Measurements from ENCODE around the gene WNT5A. TPM values are rescaled to one million over a fixed set of nuclear protein-coding genes. Genes with fewer than 3 reads are reported as not detected.

WNT5A gene
- total RNA-seq, 1 experiment from 2014 or later, result 0.15 TPM

DNA sequence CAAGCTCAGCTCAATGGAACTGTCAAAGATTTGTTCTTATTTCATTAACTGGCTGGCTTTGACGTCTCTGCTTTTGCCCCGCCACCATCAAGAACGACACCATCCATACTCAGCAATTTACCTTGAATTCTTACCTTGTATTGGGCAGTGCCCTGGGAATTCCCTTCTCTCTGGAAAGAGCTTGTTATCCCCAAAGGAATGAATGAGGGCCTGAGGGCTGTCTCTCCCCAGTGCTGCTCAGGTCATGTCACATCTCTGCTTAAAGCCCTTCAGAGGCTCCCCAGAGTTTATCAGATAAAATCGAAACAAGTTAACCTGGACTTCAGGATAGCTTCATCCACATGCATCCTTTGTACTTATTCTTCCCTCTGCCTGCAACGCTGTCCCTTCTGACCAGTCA lies 5.9 kb upstream of the WNT5A start:
- ATAC-seq, result no peak

More for the DNA sequence above, 5.9 kb upstream of the WNT5A start:
- Histone ChIP-seq H3K4me3 (replicated peaks in 1 of 2; ENCODE audit: low read depth in 1 of 2, low read length in 2 of 2) (no peak overlapping the region), H3K36me3 (ENCODE audit: control insufficient read depth in 1 of 2, insufficient read depth in 2 of 2, low read length in 2 of 2) (no peaks in the 10 kb centered on the region), H3K79me2 (ENCODE audit: insufficient read depth, low read length) (no peaks in the 10 kb centered on the region), H3K27me3 (ENCODE audit: insufficient read depth, low read length) (no peaks in the 10 kb centered on the region), H3K9me2 (ENCODE audit: insufficient read depth) (no peaks in the 10 kb centered on the region), H3K4me1 (ENCODE audit: control insufficient read depth in 1 of 2, insufficient read depth in 2 of 2, low read length in 2 of 2) (no peaks in the 10 kb centered on the region), H4K20me1 (ENCODE audit: insufficient read depth) (no peaks in the 10 kb centered on the region), H3K4me2 (ENCODE audit: low read length) (no peak overlapping the region), H3K27ac (ENCODE audit: low read depth, low read length) (no peak overlapping the region), H2AFZ (ENCODE audit: low read depth, low read length, poor library complexity, severe bottlenecking) (no peak overlapping the region), H3K9me3 (ENCODE audit: control insufficient read depth in 1 of 2, insufficient read depth in 1 of 2, low read depth in 1 of 2, low read length in 2 of 2) (no peaks in the 10 kb centered on the region; a peak in 2 of 4 replicates), H3K9ac (ENCODE audit: low read length) (no peak overlapping the region)
- DNase-seq (ENCODE audit: low read depth, low spot score), result no peak
- BruUV-seq (replicated peaks), result no TSS peak
- RAD21 ChIA-PET (ENCODE audit: low non-redundant PET in 1 of 2, low total read pairs in 2 of 2, uncharacterized antibody in 2 of 2, unreplicated experiment in 2 of 2), result no interaction called here
- POLR2A ChIA-PET, result no interaction called here
- no peak for TF ChIP-seq ELF1 (IDR thresholded peaks at IDR 0.05; ENCODE audit: borderline replicate concordance, low read depth)
- TF ChIP-seq, protein P1, sequence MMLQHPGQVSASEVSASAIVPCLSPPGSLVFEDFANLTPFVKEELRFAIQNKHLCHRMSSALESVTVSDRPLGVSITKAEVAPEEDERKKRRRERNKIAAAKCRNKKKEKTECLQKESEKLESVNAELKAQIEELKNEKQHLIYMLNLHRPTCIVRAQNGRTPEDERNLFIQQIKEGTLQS (IDR thresholded peaks at IDR 0.05), result no peak
- TF ChIP-seq EZH2phosphoT487 (IDR thresholded peaks at IDR 0.05; ENCODE audit: borderline replicate concordance), result no peak
- TF ChIP-seq CEBPB (IDR thresholded peaks at IDR 0.05; ENCODE audit: low read depth), result no peak
- TF ChIP-seq YY1 (IDR thresholded peaks at IDR 0.05; ENCODE audit: extremely low read depth, insufficient replicate concordance, low read depth, low read length), result no peak
- TF ChIP-seq ZNF274 (IDR thresholded peaks at IDR 0.05; ENCODE audit: low read depth, low read length), result no peak
- no peak for TF ChIP-seq POLR2AphosphoS5 (IDR thresholded peaks at IDR 0.05; ENCODE audit: low read depth, low read length)
- no peak for TF ChIP-seq EZH2 (IDR thresholded peaks at IDR 0.05)
- TF ChIP-seq RAD21 (IDR thresholded peaks at IDR 0.05; ENCODE audit: low read depth), result no peak
- TF ChIP-seq TCF7L2 (IDR thresholded peaks at IDR 0.05; ENCODE audit: borderline replicate concordance, extremely low read depth, insufficient read depth, insufficient read length), result no peak
- TF ChIP-seq, protein P2, sequence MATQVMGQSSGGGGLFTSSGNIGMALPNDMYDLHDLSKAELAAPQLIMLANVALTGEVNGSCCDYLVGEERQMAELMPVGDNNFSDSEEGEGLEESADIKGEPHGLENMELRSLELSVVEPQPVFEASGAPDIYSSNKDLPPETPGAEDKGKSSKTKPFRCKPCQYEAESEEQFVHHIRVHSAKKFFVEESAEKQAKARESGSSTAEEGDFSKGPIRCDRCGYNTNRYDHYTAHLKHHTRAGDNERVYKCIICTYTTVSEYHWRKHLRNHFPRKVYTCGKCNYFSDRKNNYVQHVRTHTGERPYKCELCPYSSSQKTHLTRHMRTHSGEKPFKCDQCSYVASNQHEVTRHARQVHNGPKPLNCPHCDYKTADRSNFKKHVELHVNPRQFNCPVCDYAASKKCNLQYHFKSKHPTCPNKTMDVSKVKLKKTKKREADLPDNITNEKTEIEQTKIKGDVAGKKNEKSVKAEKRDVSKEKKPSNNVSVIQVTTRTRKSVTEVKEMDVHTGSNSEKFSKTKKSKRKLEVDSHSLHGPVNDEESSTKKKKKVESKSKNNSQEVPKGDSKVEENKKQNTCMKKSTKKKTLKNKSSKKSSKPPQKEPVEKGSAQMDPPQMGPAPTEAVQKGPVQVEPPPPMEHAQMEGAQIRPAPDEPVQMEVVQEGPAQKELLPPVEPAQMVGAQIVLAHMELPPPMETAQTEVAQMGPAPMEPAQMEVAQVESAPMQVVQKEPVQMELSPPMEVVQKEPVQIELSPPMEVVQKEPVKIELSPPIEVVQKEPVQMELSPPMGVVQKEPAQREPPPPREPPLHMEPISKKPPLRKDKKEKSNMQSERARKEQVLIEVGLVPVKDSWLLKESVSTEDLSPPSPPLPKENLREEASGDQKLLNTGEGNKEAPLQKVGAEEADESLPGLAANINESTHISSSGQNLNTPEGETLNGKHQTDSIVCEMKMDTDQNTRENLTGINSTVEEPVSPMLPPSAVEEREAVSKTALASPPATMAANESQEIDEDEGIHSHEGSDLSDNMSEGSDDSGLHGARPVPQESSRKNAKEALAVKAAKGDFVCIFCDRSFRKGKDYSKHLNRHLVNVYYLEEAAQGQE (IDR thresholded peaks at IDR 0.05; ENCODE audit: low read depth), result no peak
- TF ChIP-seq SRF (IDR thresholded peaks at IDR 0.05; ENCODE audit: low read depth), result no peak
- CTCF ChIA-PET, result no interaction called here
- intact Hi-C loops (cut with micrococcal nuclease), result no loop called here

Measured in HCT116 (cell line).